PFSK-1 (cell line): ENCODE results near the gene COL5A2.

Experiments used
- FOXP2 ChIP-seq: optimal IDR thresholded peaks from 2 replicates; pipeline ENCODE3; 2011; ENCODE audit warnings: borderline replicate concordance, control low read depth, inconsistent platforms; ENCODE audit not compliant: insufficient read depth; ENCODE audit errors: extremely low read length, extremely low read depth
- POLR2AphosphoS5 ChIP-seq: IDR thresholded peaks from 2 replicates; pipeline ENCODE4 v1.6.1; 2012; ENCODE audit warnings: low read depth, mild to moderate bottlenecking, control low read depth, low read length, moderate library complexity
- SIN3A ChIP-seq: IDR thresholded peaks from 2 replicates; pipeline ENCODE4 v1.6.1; 2012; ENCODE audit warnings: mild to moderate bottlenecking, low read length, moderate library complexity, borderline replicate concordance; ENCODE audit not compliant: insufficient read depth
- TAF1 ChIP-seq: IDR thresholded peaks from 2 replicates; pipeline ENCODE4 v1.6.1; 2012; ENCODE audit warnings: low read length, control low read depth, borderline replicate concordance; ENCODE audit not compliant: insufficient read depth
- TF ChIP-seq, protein P1 (sequence below), 2 experiments: IDR thresholded peaks; 2 replicates each; pipeline versions ENCODE4 v1.6.1 to v1.8.0; 2011 to 2012; ENCODE audit warnings: low read depth in 2 of 2, low read length in 2 of 2, control low read depth in 1 of 2, inconsistent platforms in 1 of 2, mild to moderate bottlenecking in 1 of 2, moderate library complexity in 1 of 2; ENCODE audit not compliant: insufficient read depth in 1 of 2

COL5A2 gene

GRCh38 chr2:189137519-189137918, 42.0 kb downstream of the COL5A2 start:
- TF ChIP-seq FOXP2 (no peak), SIN3A (no peak), POLR2AphosphoS5 (no peak), TAF1 (no peak)
- TF ChIP-seq, protein P1, sequence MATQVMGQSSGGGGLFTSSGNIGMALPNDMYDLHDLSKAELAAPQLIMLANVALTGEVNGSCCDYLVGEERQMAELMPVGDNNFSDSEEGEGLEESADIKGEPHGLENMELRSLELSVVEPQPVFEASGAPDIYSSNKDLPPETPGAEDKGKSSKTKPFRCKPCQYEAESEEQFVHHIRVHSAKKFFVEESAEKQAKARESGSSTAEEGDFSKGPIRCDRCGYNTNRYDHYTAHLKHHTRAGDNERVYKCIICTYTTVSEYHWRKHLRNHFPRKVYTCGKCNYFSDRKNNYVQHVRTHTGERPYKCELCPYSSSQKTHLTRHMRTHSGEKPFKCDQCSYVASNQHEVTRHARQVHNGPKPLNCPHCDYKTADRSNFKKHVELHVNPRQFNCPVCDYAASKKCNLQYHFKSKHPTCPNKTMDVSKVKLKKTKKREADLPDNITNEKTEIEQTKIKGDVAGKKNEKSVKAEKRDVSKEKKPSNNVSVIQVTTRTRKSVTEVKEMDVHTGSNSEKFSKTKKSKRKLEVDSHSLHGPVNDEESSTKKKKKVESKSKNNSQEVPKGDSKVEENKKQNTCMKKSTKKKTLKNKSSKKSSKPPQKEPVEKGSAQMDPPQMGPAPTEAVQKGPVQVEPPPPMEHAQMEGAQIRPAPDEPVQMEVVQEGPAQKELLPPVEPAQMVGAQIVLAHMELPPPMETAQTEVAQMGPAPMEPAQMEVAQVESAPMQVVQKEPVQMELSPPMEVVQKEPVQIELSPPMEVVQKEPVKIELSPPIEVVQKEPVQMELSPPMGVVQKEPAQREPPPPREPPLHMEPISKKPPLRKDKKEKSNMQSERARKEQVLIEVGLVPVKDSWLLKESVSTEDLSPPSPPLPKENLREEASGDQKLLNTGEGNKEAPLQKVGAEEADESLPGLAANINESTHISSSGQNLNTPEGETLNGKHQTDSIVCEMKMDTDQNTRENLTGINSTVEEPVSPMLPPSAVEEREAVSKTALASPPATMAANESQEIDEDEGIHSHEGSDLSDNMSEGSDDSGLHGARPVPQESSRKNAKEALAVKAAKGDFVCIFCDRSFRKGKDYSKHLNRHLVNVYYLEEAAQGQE (IDR thresholded peaks at IDR 0.05; ENCODE audit: insufficient read depth in 1 of 2, low read depth in 2 of 2, low read length in 2 of 2): no peak

DNA sequence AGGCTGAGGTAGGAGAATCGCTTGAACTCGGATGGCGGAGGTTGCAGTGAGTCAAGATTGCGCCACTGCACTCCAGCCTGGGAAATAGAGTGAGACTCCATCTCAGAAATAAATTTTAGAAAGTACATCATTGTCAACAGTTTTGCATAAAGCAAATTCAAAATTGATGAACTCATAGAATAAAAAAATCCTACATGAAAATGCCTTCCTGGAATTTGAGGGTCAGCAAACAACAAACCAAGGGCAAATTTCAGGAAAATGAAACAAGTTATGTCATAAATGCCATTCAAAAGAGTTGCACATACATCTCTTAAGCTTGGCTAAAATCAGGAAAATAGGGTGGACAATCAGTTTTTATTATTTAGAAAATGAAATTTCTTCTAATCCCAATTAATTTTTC, 45.1 kb downstream of the COL5A2 start:
- TF ChIP-seq TAF1: no peak
- no peak for TF ChIP-seq POLR2AphosphoS5
- TF ChIP-seq FOXP2: no peak
- TF ChIP-seq SIN3A: no peak
- TF ChIP-seq, protein P1 (IDR thresholded peaks at IDR 0.05; ENCODE audit: insufficient read depth in 1 of 2, low read depth in 2 of 2, low read length in 2 of 2): no peak

- no peak for TF ChIP-seq FOXP2
- no peak for TF ChIP-seq SIN3A
- TF ChIP-seq POLR2AphosphoS5: no peak
- TF ChIP-seq, protein P1 (IDR thresholded peaks at IDR 0.05; ENCODE audit: insufficient read depth in 1 of 2, low read depth in 2 of 2, low read length in 2 of 2): no peak
- no peak for TF ChIP-seq TAF1
Measured at GRCh38 chr2:189131991-189132390, 47.6 kb downstream of the COL5A2 start.

DNA sequence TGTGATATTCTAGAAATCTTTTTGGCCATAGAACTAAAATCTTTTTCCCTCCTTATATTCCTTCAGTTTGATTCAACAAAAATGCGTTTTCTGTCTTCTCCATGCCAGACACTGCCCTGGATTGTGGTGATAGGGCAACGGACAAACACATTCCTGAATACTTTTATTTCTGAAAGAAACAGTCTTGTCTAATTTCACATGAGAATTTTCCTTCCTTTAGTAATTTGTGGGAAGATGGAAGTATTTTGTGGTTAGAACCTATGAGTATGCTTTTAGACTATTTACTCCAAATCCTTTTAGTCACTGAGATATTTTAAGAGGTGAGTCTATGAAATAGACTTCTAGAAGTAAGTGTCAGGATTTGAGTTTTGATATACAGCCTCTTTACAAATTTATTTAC, 49.6 kb downstream of the COL5A2 start:
- TF ChIP-seq, protein P1 (IDR thresholded peaks at IDR 0.05; ENCODE audit: insufficient read depth in 1 of 2, low read depth in 2 of 2, low read length in 2 of 2): no peak
- TF ChIP-seq FOXP2: no peak
- no peak for TF ChIP-seq POLR2AphosphoS5
- no peak for TF ChIP-seq TAF1
- no peak for TF ChIP-seq SIN3A

GRCh38 chr2:189128970-189129369, 50.6 kb downstream of the COL5A2 start:
- TF ChIP-seq POLR2AphosphoS5 (no peak), TAF1 (no peak), SIN3A (no peak), FOXP2 (no peak)
- TF ChIP-seq, protein P1 (IDR thresholded peaks at IDR 0.05; ENCODE audit: insufficient read depth in 1 of 2, low read depth in 2 of 2, low read length in 2 of 2): no peak
